ENCODE measurements around the gene SDC1. TPM values are rescaled to one million over a fixed set of nuclear protein-coding genes. Genes with fewer than 3 reads are reported as not detected.

The SDC1 gene
- total and polyA plus RNA-seq, 2 of the 8 experiments (the other 6 are each of a cell fraction or from before 2014, with no cell fraction given): 45.3 to 73.3 TPM

- peak overlapping the region; percentile 35; the same call in 1 of the 2 replicates for H2BK5ac ChIP-seq (ENCODE audit: low read depth, low read length)
- H4K5ac ChIP-seq (ENCODE audit: insufficient read length, low read depth, low read length): no peak overlapping the region
- H2AK5ac ChIP-seq (ENCODE audit: low read depth, low read length): no peak overlapping the region
- H3K18ac ChIP-seq (ENCODE audit: extremely low read depth, low read length): 0 out of 2 replicates have a peak overlapping the region, but pooled peaks have one; percentile 19
- TF ChIP-seq KDM1A (IDR thresholded peaks at IDR 0.05; ENCODE audit: borderline replicate concordance, low read length) (no peak), TAF1 (IDR thresholded peaks at IDR 0.05; ENCODE audit: low read depth, low read length) (no peak)
- no peaks in the 10 kb centered on the region for H3K23me2 ChIP-seq (ENCODE audit: low read depth, low read length)
- H3K4me1 ChIP-seq (replicated peaks in 1 of 4; ENCODE audit: control insufficient read depth in 3 of 4, insufficient read depth in 4 of 4, low read length in 3 of 4): peaks cover 3 to 10% (median 5%) of the 10 kb centered on the region in 4 experiments; a peak in 6 of 7 replicates
- WGBS, 2 experiments (ENCODE audit: extremely low coverage in 1 of 2, insufficient coverage in 1 of 2, insufficient read length in 1 of 2, insufficient replicate concordance in 2 of 2, low coverage in 1 of 2, low lambda C conversion rate in 2 of 2, missing lambda C conversion rate in 1 of 2): 91 to 100% methylated on average over 1 to 6 of the region's 6 CpGs
- no peak overlapping the region for H2BK120ac ChIP-seq (replicated peaks; ENCODE audit: low read depth, low read length)
- peak overlapping the region; percentile 85; the same call in 1 of the 2 replicates for H2BK15ac ChIP-seq (ENCODE audit: low read length)
- H2AFZ ChIP-seq (ENCODE audit: low read length): peak overlapping the region; percentile 48; the same call in 1 of the 2 replicates
- no peak overlapping the region for H3K23ac ChIP-seq (ENCODE audit: insufficient read length)
- no peak overlapping the region for H3K9ac ChIP-seq (replicated peaks in 1 of 4; ENCODE audit: extremely low read depth in 1 of 4, low read depth in 3 of 4, low read length in 3 of 4)
- H2BK20ac ChIP-seq (ENCODE audit: low read length): peak overlapping the region; percentile 49; the same call in 1 of the 2 replicates
- H3K79me1 ChIP-seq (ENCODE audit: low read depth, low read length): no peaks in the 10 kb centered on the region
- DNase-seq (ENCODE audit: low read depth in 1 of 2, low spot score in 2 of 2) (no peak), FAIRE-seq (no peak)
- no peaks in the 10 kb centered on the region for H3K79me2 ChIP-seq (ENCODE audit: control insufficient read depth in 1 of 2, insufficient read depth in 2 of 2, low read length in 2 of 2)
- no peak overlapping the region for H3K4ac ChIP-seq (replicated peaks; ENCODE audit: insufficient read length, low read depth, low read length)
- H3K4me2 ChIP-seq (ENCODE audit: insufficient read depth in 1 of 2, low read depth in 2 of 2, low read length in 2 of 2): no peak overlapping the region
- no peaks in the 10 kb centered on the region for H3K36me3 ChIP-seq (ENCODE audit: control insufficient read depth in 2 of 4, insufficient read depth in 4 of 4, low read length in 3 of 4)
- H3K27me3 ChIP-seq (replicated peaks in 1 of 4; ENCODE audit: control insufficient read depth in 3 of 4, extremely low read depth in 1 of 4, insufficient read depth in 3 of 4, low read length in 3 of 4): peaks cover 0 to 3% (median 2%) of the 10 kb centered on the region in 4 experiments; a peak in 4 of 7 replicates
- H3K14ac ChIP-seq (ENCODE audit: insufficient read length): no peak overlapping the region
- POLR2A ChIA-PET (ENCODE audit: partially characterized antibody): interaction anchor here (1.1 to 2.1 kb wide), 6 partner anchors 9 to 216 kb away, joined by 3 to 7 read pairs (median 4); partner anchors contain the start of gene RHOB
- peak overlapping the region; percentile 40 for H4K91ac ChIP-seq (replicated peaks; ENCODE audit: insufficient read length, low read length)
- H4K8ac ChIP-seq (ENCODE audit: extremely low read depth, insufficient read depth, low read length): no peak overlapping the region
- no peaks in the 10 kb centered on the region for H3K9me3 ChIP-seq (ENCODE audit: insufficient read depth in 2 of 2, low read depth in 1 of 2, low read length in 1 of 2)
- H3K4me3 ChIP-seq (ENCODE audit: extremely low read depth in 1 of 4, insufficient read depth in 2 of 4, low read depth in 3 of 4, low read length in 4 of 4): no peak overlapping the region
- peak overlapping the region; percentile 65; the same call in 1 of the 2 replicates for H2BK12ac ChIP-seq (ENCODE audit: low read depth, low read length)
- CTCF ChIA-PET (ENCODE audit: partially characterized antibody): interaction anchor here (0.5 to 6.8 kb wide), 16 partner anchors 9 to 216 kb away, joined by 3 to 63 read pairs (median 4); no protein-coding TSS in a partner anchor
- no peak overlapping the region for H3K56ac ChIP-seq (replicated peaks; ENCODE audit: insufficient read length, low read depth, low read length)
- no peaks in the 10 kb centered on the region for H4K20me1 ChIP-seq (replicated peaks in 1 of 2; ENCODE audit: control insufficient read depth in 1 of 2, insufficient read depth in 2 of 2, low read length in 2 of 2)
- H3K27ac ChIP-seq (ENCODE audit: low read depth, low read length): no peak overlapping the region
Measured at GRCh38 chr2:20231159-20231558, 6.2 kb upstream of the SDC1 start.
